IMR-90 (cell line): ENCODE measurements around the gene LHFPL3. TPM values are rescaled to one million over a fixed set of nuclear protein-coding genes. Genes with fewer than 3 reads are reported as not detected.

Experiments
- ATAC-seq: fragments of 200-7000 bp; cut with Tn5 transposase; 2 replicates; pipeline ENCODE4 v1.9.1; 2020; ENCODE audit warnings: low read depth, mild to moderate bottlenecking, moderate library complexity
- BruUV-seq: library from RNA; stranded (reverse); fragments of 400-500 nt; replicated peaks from 2 replicates; lab custom pipeline; 2021; lab: Mats Ljungman, UMichigan
- CTCF ChIA-PET: fragments of 300-600 bp; formaldehyde crosslinking; extraction: SDS; loops from one replicate; lab custom pipeline; 2021; ENCODE audit warnings: antibody characterized with exemption; lab: Yijun Ruan, JAX
- POLR2A ChIA-PET: fragments of 300-600 bp; sonication (Branson Sonifier 250); formaldehyde crosslinking; loops from one replicate; lab custom pipeline; 2022; ENCODE audit warnings: antibody characterized with exemption; ENCODE audit not compliant: unreplicated experiment; lab: Charles Lee
- DNase-seq: peaks from one replicate; pipeline ENCODE4 v3.0.0; 2013
- H2AFZ ChIP-seq: replicated peaks from 2 replicates; pipeline ENCODE3; 2013; ENCODE audit warnings: low read length, mild to moderate bottlenecking; ENCODE audit not compliant: poor library complexity
- H2AK5ac ChIP-seq: 2 replicates; pipeline ENCODE4 v1.6.1; 2013; ENCODE audit warnings: low read depth, low read length, inconsistent platforms
- H2AK9ac ChIP-seq: replicated peaks from 2 replicates; pipeline ENCODE3; 2013; ENCODE audit warnings: mild to moderate bottlenecking, low read depth, low read length, moderate library complexity; ENCODE audit not compliant: poor library complexity
- H2BK120ac ChIP-seq: 2 replicates; pipeline ENCODE4 v1.6.1; 2013; ENCODE audit warnings: low read depth, low read length, inconsistent platforms
- H2BK15ac ChIP-seq: 3 replicates; pipeline ENCODE4 v1.6.1; 2013; ENCODE audit warnings: low read depth, low read length, inconsistent platforms
- H2BK20ac ChIP-seq: 2 replicates; pipeline ENCODE4 v1.6.1; 2013; ENCODE audit warnings: low read depth, mild to moderate bottlenecking, inconsistent platforms, low read length, moderate library complexity
- H2BK5ac ChIP-seq: 2 replicates; pipeline ENCODE4 v1.6.1; 2013; ENCODE audit warnings: mild to moderate bottlenecking, low read depth, low read length, inconsistent platforms; ENCODE audit not compliant: poor library complexity, severe bottlenecking
- H3K14ac ChIP-seq: replicated peaks from 2 replicates; pipeline ENCODE4 v1.6.1; 2013; ENCODE audit warnings: low read depth, low read length, inconsistent platforms
- H3K18ac ChIP-seq: 2 replicates; pipeline ENCODE4 v1.6.1; 2013; ENCODE audit warnings: low read depth, low read length, control low read depth
- H3K23ac ChIP-seq: 2 replicates; pipeline ENCODE4 v1.6.1; 2013; ENCODE audit warnings: low read depth, low read length, inconsistent platforms
- H3K27ac ChIP-seq: 2 replicates; pipeline ENCODE4 v1.5.1; 2013; ENCODE audit warnings: mild to moderate bottlenecking, control low read depth, low read length; ENCODE audit not compliant: insufficient read depth
- H3K27me3 ChIP-seq: 2 replicates; pipeline ENCODE4 v1.6.1; 2013; ENCODE audit warnings: low read length; ENCODE audit not compliant: control insufficient read depth, insufficient read depth
- H3K36me3 ChIP-seq: 2 replicates; pipeline ENCODE4 v1.6.1; 2013; ENCODE audit warnings: low read length, mixed read lengths; ENCODE audit not compliant: control insufficient read depth, insufficient read depth
- H3K4ac ChIP-seq: 2 replicates; pipeline ENCODE4 v1.6.1; 2013; ENCODE audit warnings: low read depth, low read length, inconsistent platforms
- H3K4me1 ChIP-seq: 2 replicates; pipeline ENCODE4 v1.6.1; 2013; ENCODE audit warnings: low read length, mixed read lengths; ENCODE audit not compliant: control insufficient read depth, insufficient read depth
- H3K4me2 ChIP-seq: 2 replicates; pipeline ENCODE4 v1.6.1; 2013; ENCODE audit warnings: low read depth, mild to moderate bottlenecking, control low read depth, low read length, moderate library complexity
- H3K4me3 ChIP-seq: 2 replicates; pipeline ENCODE4 v1.5.1; 2013; ENCODE audit warnings: low read depth, mild to moderate bottlenecking, control low read depth, low read length, moderate library complexity; ENCODE audit not compliant: insufficient read depth
- H3K56ac ChIP-seq: 2 replicates; pipeline ENCODE4 v1.6.1; 2013; ENCODE audit warnings: low read length, inconsistent platforms; ENCODE audit not compliant: insufficient read depth; ENCODE audit errors: extremely low read depth
- H3K79me1 ChIP-seq, 2 experiments: 2 replicates each; pipeline ENCODE4 v1.6.1; 2013; ENCODE audit warnings: low read length in 2 of 2, inconsistent platforms in 1 of 2, low read depth in 1 of 2
- H3K9ac ChIP-seq: 2 replicates; pipeline ENCODE4 v1.6.1; 2013; ENCODE audit warnings: low read depth, low read length, control low read depth
- H3K9me1 ChIP-seq: 2 replicates; pipeline ENCODE4 v1.6.1; 2013; ENCODE audit warnings: low read length, inconsistent platforms; ENCODE audit not compliant: insufficient read depth
- H3K9me3 ChIP-seq: 2 replicates; pipeline ENCODE4 v1.6.1; 2013; ENCODE audit warnings: low read length; ENCODE audit not compliant: control insufficient read depth, insufficient read depth
- H4K20me1 ChIP-seq: 2 replicates; pipeline ENCODE4 v1.6.1; 2013; ENCODE audit warnings: low read length, inconsistent platforms; ENCODE audit not compliant: insufficient read depth
- H4K5ac ChIP-seq: 2 replicates; pipeline ENCODE4 v1.6.1; 2013; ENCODE audit warnings: mild to moderate bottlenecking, low read depth, low read length, control low read depth
- H4K8ac ChIP-seq, 2 experiments: 2 replicates each; pipeline ENCODE4 v1.6.1; 2013; ENCODE audit warnings: low read depth in 2 of 2, low read length in 2 of 2, control low read depth in 1 of 2, inconsistent platforms in 1 of 2
- H4K91ac ChIP-seq: 2 replicates; pipeline ENCODE4 v1.6.1; 2013; ENCODE audit warnings: low read depth, low read length, inconsistent platforms; ENCODE audit not compliant: insufficient read depth
- POLR2A ChIP-seq: IDR thresholded peaks from 2 replicates; pipeline ENCODE4 v1.6.1; 2012; ENCODE audit warnings: mild to moderate bottlenecking, low read depth, low read length
- dilution Hi-C: fragments of 300-500 bp; cut with HindIII; formaldehyde crosslinking; loops from one replicate; pipeline ENCODE4 v1.14.3; 2018; ENCODE audit warnings: low sequenced_read_pairs; ENCODE audit not compliant: unreplicated experiment
- in situ Hi-C: fragments of 300-500 bp; cut with MboI; formaldehyde crosslinking; loops from 3 replicates; pipeline ENCODE4 v1.14.3; 2019; ENCODE audit warnings: low sequenced_read_pairs, inconsistent platforms, mixed read lengths
- intact Hi-C: fragments of 100-400 bp; cut with micrococcal nuclease; formaldehyde crosslinking; loops from 2 replicates; pipeline ENCODE4 v1.10.0; 2022
- polyA plus RNA-seq, 3 experiments: library from polyadenylated mRNA; depleted of rRNA; stranded (reverse); fragments of >200 nt; gene quantifications; 2 replicates each; pipeline ENCODE4 v1.2.3, GENCODE V29; 2012; ENCODE audit warnings: low replicate concordance in 1 of 3
- total RNA-seq: library from RNA; depleted of rRNA; stranded (reverse); fragments of >200 nt; gene quantifications from 2 replicates; pipeline ENCODE4 v1.2.3, GENCODE V29; 2012

The LHFPL3 gene
- total and polyA plus RNA-seq, 2 of the 4 experiments (the other 2 are of a cell fraction), result not detected

- Histone ChIP-seq H2AK5ac (no peak overlapping the region), H2BK5ac (no peak overlapping the region), H2BK120ac (no peak overlapping the region), H4K8ac (no peak overlapping the region), H3K27ac (no peak overlapping the region), H4K5ac (no peak overlapping the region), H3K9me3 (no peaks in the 10 kb centered on the region), H3K14ac (no peak overlapping the region), H2AFZ (no peak overlapping the region), H3K9me1 (no peaks in the 10 kb centered on the region; the same call in 1 of the 2 replicates), H3K23ac (no peak overlapping the region), H3K79me1 (no peaks in the 10 kb centered on the region), H3K4ac (no peak overlapping the region), H2BK15ac (no peak overlapping the region), H4K91ac (no peak overlapping the region), H2AK9ac (no peak overlapping the region), H3K36me3 (no peaks in the 10 kb centered on the region), H3K4me2 (no peak overlapping the region), H3K18ac (no peak overlapping the region), H3K27me3 (peaks cover 5% of the 10 kb centered on the region; the same call in 1 of the 2 replicates), H3K9ac (no peak overlapping the region), H4K20me1 (no peaks in the 10 kb centered on the region), H2BK20ac (no peak overlapping the region), H3K4me1 (no peaks in the 10 kb centered on the region), H3K56ac (no peak overlapping the region), H3K4me3 (no peak overlapping the region)
- in situ Hi-C loops, result loop anchor here (10.0 kb wide), 1 partner anchor 605 kb away; no protein-coding TSS in a partner anchor
- ATAC-seq (no peak), DNase-seq (no peak)
- intact Hi-C loops, result loop anchor here (10.0 kb wide), 2 partner anchors 1265 to 1315 kb away; no protein-coding TSS in a partner anchor
- BruUV-seq, result no TSS peak
- CTCF ChIA-PET, result no interaction called here
- dilution Hi-C loops, result no loop called here
- TF ChIP-seq POLR2A, result no peak
- POLR2A ChIA-PET, result no interaction called here
Measured at GRCh38 chr7:104839842-104840241, 511.4 kb downstream of the LHFPL3 start.
